Neural progenitor cell (in vitro differentiated cells): ENCODE results near the gene HTATSF1.

Experiments
- CTCF ChIP-seq: fragments of 200-600 bp; sonication (generic); IDR thresholded peaks from 2 replicates; pipeline ENCODE4 v1.5.1; 2017; ENCODE audit warnings: antibody characterized with exemption, mild to moderate bottlenecking
- EZH2 ChIP-seq: fragments of 200-600 bp; sonication (generic); IDR thresholded peaks from 2 replicates; pipeline ENCODE4 v1.6.1; 2017; ENCODE audit warnings: antibody characterized with exemption, mild to moderate bottlenecking, moderate library complexity
- EZH2phosphoT487 ChIP-seq: fragments of 200-600 bp; sonication (generic); IDR thresholded peaks from 2 replicates; pipeline ENCODE4 v1.6.1; 2017; ENCODE audit warnings: antibody characterized with exemption

- TF ChIP-seq CTCF (no peak), EZH2 (no peak), EZH2phosphoT487 (no peak)
These were observed 23.7 kb upstream of the HTATSF1 start for GRCh38 chrX:136473663-136474062.
